Measurements from ENCODE around the gene CGN. TPM values are rescaled to one million over a fixed set of nuclear protein-coding genes. Genes with fewer than 3 reads are reported as not detected.

The CGN gene
- total RNA-seq, 2 donors from 2014 or later: 3.3 to 5.4 TPM

DNA sequence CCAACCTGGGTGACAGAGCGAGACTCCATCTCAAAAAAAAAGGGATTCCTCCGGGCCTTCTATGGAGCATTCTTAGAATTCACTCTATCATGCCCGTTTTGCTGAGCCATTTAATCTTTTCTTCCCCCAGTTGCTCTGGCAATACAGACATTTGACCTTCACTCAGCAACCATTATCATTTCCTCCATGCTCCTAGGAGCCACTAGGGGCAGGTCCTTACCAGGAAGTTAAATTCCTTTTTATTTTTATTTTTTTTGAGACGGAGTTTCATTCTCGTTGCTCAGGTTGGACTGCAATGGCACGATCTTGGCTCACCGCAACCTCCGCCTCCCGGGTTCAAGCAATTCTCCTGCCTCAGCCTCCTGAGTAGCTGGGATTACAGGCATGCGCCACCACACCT, 9.7 kb upstream of the CGN start:
- Histone ChIP-seq H3K9me3 (no peaks in the 10 kb centered on the region), H3K36me3 (no peaks in the 10 kb centered on the region), H3K4me3 (no peak overlapping the region), H3K27me3 (no peaks in the 10 kb centered on the region), H3K27ac (no peak overlapping the region), H3K4me1 (no peaks in the 10 kb centered on the region)
- TF ChIP-seq CTCF (IDR thresholded peaks at IDR 0.05): no peak
- DNase-seq (ENCODE audit: low spot score): no peak

DNA sequence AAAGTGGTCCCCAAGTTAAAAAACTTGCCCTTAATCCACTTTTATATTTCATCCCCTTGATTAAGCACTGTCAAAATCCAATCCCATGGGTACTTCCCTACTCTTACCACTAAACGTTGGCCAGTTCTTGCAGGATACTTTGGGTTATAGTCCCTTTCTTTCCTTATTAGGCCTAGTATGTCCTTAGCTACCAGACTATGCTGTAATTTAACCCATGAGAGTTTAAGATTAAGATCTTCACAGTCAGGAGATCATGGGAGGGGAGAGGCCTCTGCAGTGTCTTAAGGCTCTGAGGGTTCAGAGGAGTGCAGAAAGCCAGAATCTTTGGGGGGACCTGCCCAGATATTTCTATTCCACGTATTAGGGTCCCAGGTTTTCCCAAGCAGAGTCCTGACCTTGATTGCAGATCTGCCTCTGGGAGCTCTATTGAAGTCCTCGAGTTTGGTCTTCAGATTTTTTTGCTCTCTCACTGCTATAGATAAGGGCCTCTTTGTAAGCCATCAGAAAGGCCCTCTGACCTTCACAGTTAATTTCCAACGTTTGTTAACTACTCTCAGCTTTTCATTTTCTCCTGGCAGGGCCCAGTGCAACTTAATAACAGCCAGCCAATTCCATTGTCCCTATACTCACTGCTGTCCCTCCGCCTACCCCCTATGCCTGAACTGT, 9.0 kb upstream of the CGN start:
- no peak for TF ChIP-seq CTCF (IDR thresholded peaks at IDR 0.05)
- Histone ChIP-seq H3K27me3 (no peaks in the 10 kb centered on the region), H3K9me3 (no peaks in the 10 kb centered on the region), H3K4me3 (no peak overlapping the region), H3K36me3 (no peaks in the 10 kb centered on the region), H3K27ac (no peak overlapping the region), H3K4me1 (no peaks in the 10 kb centered on the region)
- no peak for DNase-seq (ENCODE audit: low spot score)

DNA sequence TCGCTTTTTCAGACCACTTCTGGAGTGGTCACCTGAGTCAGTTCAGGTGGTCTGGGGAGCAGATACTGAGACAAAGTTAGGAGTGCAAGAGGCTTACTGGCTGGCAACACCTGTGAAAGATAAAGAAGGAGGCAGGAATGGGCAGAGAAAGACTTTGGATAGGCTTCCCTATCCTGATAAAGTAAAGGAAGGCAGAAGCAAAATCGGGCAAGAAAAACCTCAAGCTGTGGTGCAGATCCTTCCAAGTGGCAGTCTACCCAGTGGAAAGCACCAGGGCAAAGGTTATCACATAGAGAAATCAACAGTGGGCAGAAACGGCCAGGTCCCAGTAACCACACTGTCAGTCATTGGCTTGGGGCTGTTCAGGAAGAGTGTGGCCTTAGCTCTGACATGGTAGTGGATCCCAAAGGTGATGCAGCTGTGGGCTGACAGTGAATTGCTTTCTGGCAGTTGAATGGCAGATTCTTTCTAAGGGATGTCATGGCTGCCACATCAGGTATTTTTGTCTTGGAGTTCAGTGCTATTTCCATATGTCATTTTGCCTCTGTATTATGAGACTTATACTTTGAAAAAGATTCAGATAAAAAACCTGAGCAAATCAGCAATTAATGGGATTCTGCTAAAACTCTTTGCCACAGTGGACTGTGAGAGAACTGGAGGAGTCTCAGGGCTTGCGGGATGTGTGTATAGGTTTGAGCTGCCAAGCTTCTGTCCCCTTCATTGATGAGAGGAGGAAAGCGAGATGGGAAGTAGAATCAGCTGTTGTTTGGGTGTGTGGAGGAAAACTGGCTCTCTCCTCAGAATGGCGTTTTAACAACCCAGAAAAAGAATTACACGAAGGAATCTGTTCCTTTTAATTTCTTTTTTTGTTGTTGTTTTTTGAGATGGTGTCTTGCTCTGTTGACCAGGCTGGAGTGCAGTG, 8.1 kb upstream of the CGN start:
- DNase-seq (ENCODE audit: low spot score): no peak
- no peak overlapping the region for H3K27ac ChIP-seq
- no peaks in the 10 kb centered on the region for H3K4me1 ChIP-seq
- no peaks in the 10 kb centered on the region for H3K9me3 ChIP-seq
- H3K36me3 ChIP-seq: no peaks in the 10 kb centered on the region
- no peak overlapping the region for H3K4me3 ChIP-seq
- no peak for TF ChIP-seq CTCF (IDR thresholded peaks at IDR 0.05)
- no peaks in the 10 kb centered on the region for H3K27me3 ChIP-seq

DNA sequence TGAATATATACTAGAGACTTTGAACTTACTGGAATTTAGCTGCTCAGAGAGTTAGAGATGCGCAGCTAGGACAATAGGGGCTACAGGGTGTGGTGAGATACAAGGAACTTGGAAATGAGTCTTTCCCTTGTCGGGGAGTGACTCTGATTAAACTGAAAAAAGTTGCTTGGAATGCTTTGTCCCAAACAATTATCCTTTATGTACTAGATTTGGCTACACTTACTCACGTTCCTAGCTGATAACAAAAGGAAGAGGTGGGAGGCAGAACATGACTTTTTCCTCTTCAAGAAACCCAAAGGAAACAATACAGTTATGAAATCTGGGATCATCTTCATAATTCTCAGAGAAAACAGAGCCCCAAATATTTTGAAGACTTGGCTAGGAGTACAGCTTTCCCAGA, 6.9 kb upstream of the CGN start:
- Histone ChIP-seq H3K36me3 (no peaks in the 10 kb centered on the region), H3K27ac (no peak overlapping the region), H3K4me3 (no peak overlapping the region), H3K27me3 (no peaks in the 10 kb centered on the region), H3K4me1 (no peaks in the 10 kb centered on the region), H3K9me3 (no peaks in the 10 kb centered on the region)
- TF ChIP-seq CTCF (IDR thresholded peaks at IDR 0.05): no peak
- DNase-seq (ENCODE audit: low spot score): no peak

DNA sequence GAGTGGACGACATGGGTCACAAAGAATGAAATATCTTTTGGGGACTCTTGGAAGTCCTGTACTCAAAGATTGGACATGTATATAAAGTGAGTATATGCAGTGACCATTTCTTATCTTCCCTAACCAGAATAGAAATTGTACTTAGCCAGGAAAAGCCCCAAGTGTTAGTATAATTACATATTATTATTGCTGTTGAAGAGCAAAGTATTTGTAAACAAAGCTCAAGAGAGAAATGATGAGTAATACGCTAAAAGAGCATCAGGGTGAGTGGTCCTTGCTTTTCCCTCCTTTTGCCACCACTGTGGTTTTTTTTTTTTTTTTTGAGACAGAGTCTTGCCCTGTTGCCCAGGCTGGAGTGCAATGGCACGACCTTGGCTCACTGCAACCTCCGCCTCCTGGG, 6.4 kb upstream of the CGN start:
- Histone ChIP-seq H3K9me3 (no peaks in the 10 kb centered on the region), H3K4me1 (no peaks in the 10 kb centered on the region), H3K27ac (no peak overlapping the region), H3K4me3 (no peak overlapping the region), H3K36me3 (no peaks in the 10 kb centered on the region), H3K27me3 (no peaks in the 10 kb centered on the region)
- TF ChIP-seq CTCF (IDR thresholded peaks at IDR 0.05): no peak
- DNase-seq (ENCODE audit: low spot score): no peak
